Adrenal gland (tissue), 12 donors: ENCODE data around the gene TPM4. TPM values are rescaled to one million over a fixed set of nuclear protein-coding genes. Genes with fewer than 3 reads are reported as not detected.

Experiments used
- DNase-seq, 7 donors: peaks; one replicate each; pipeline ENCODE4 v3.0.0-alpha.2; 2019 to 2020
- H3K27ac ChIP-seq, 5 donors: fragments of 200-600 bp; sonication (generic) in 4 of 5; 1 replicate in 3 of 5; 2 replicates in 2 of 5; pipeline versions ENCODE4 v1.5.1 to v1.8.0; 2016 to 2020; ENCODE audit warnings: mild to moderate bottlenecking in 1 of 5
- H3K27me3 ChIP-seq: fragments of 200-600 bp; 2 replicates; pipeline ENCODE4 v1.8.0; 2021
- H3K36me3 ChIP-seq, 2 donors: fragments of 200-600 bp; replicated peaks in 1 of 2; 1 replicate in 1 of 2; 2 replicates in 1 of 2; pipeline versions ENCODE4 v1.5.1 to v1.8.0; 2018 to 2022
- H3K4me1 ChIP-seq, 2 donors: fragments of 200-600 bp; replicated peaks in 1 of 2; 1 replicate in 1 of 2; 2 replicates in 1 of 2; pipeline versions ENCODE4 v1.5.1 to v1.8.0; 2018 to 2021
- H3K4me3 ChIP-seq, 4 donors: fragments of 200-600 bp; sonication (generic) in 3 of 4; one replicate each; pipeline ENCODE4 v1.5.1; 2016 to 2018
- H3K9me3 ChIP-seq, 3 donors: fragments of 200-600 bp; sonication (generic) in 1 of 3; replicated peaks in 1 of 3; 1 replicate in 2 of 3; 2 replicates in 1 of 3; pipeline versions ENCODE4 v1.5.1 to v1.8.0; 2016 to 2021
- POLR2A ChIP-seq, 2 donors: fragments of 450-650 bp; IDR thresholded peaks; one replicate each; pipeline ENCODE4 v1.6.1; 2017; ENCODE audit warnings: antibody characterized with exemption in 2 of 2, mild to moderate bottlenecking in 2 of 2, moderate library complexity in 1 of 2
- WGBS, 4 donors: extraction: QIAGEN DNeasy Blood & Tissue Kit in 2 of 4; methylation state at CpG; one replicate each; pipeline versions ENCODE4 v1.1.5 to v1.1.7; 2013 to 2017; 5-methylcytosine and 5-hydroxymethylcytosine counted together
- intact Hi-C, 2 donors: fragments of 100-400 bp; cut with DNase I; formaldehyde crosslinking; loops; one replicate each; pipeline versions ENCODE4 v1.14.1 to v1.15.0; 2022 to 2023
- polyA plus RNA-seq, 3 donors: library from polyadenylated mRNA; stranded (reverse); fragments of 200-250 nt in 2 of 3; fragments of 350-450 nt in 1 of 3; fragmentation: Illumina TruSeq in 1 of 3; extraction: RNeasy Lipid Tissue Mini Kit (QIAGEN cat#74804) in 1 of 3; gene quantifications; one replicate each; pipeline ENCODE4 v1.2.3, GENCODE V29; 2013 to 2014
- total RNA-seq, 9 donors: library from RNA; depleted of rRNA in 4 of 9; stranded (reverse); fragments of >200 nt in 4 of 9; fragments of 120-200 nt in 1 of 9; fragmentation: NEBNext Ultra II Directional in 1 of 9; extraction: Animal tissue kit (Norgen Biotek cat#: 25700) in 1 of 9; gene quantifications; one replicate each; pipeline versions ENCODE4 v1.1.0 to v1.2.4, GENCODE V29; 2013 to 2023
- TF ChIP-seq, protein P1 (sequence below), 6 experiments: fragments of 450-650 bp in 4 of 6; fragments of 200-600 bp in 2 of 6; sonication (generic) in 1 of 6; IDR thresholded peaks; 1 replicate in 5 of 6; 2 replicates in 1 of 6; pipeline versions ENCODE4 v1.5.1 to v1.8.0; 2016 to 2021; ENCODE audit warnings: antibody characterized with exemption in 6 of 6, mild to moderate bottlenecking in 2 of 6, moderate library complexity in 1 of 6
- donor health status: healthy with polysubstance abuse.
- donor health status: Bipolar disorder and iron deficiency.
- donor health status: DM: yes; HTN: yes; CAD: no.
- donor health status: DM: no; HTN: no; CAD: no.
- donor health status: DM: no; HTN: no; CAD: no.
- donor health status: DM: yes; HTN: yes; CAD: no.

Gene TPM4
- total and polyA plus RNA-seq, 12 donors, result 111 to 294 (median 204) TPM

DNA sequence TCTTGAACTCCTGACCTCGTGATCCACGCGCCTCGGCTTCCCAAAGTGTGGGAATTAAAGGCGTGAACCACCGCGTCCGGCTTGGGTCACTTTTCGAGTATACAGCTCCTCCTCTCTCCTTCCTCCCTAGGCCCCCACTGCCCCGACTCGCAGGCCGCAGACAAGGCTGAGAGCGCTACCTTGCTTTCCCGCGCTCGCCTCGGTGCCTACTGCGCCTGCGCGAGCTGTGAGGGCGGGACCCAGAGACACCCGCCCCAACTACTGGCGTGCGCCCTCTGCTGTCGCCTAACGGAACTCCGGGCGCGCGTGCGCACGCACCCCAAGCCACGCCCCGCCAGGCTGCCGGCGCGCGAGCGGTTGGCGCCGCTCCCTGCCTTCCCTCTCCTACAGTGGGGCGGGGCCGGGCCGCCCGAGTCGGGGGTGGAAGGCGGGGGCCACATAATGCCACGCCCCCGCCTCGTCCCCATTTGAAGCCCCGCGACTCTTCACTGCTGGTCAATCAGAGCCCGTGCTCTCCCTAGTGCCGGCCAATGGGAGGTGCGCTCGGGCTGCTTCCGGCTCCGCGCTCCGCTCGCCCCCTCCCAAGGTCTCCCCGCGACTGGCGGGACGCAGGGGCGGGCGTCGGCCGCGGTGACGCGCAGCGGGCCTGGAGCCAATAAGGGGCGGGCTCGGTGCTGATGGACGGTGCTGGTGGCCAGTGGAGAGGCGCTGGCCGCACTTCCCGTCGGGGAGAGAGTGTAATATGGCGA lies 35.0 kb downstream of the TPM4 start, which contains the start of gene RAB8A:
RAB8A (plus strand) TSS at position 730 of the 749 bp plus-strand sequence; CDS start at position 743, 13 bp downstream.
- intact Hi-C loops, result loop anchor here in 1 of 2 donors (5.0 kb wide), 1 partner anchor 39 kb away; no protein-coding TSS in a partner anchor
- WGBS, 4 donors, result 0 to 1% (median 1%) methylated on average over 17 to 81 of the region's 81 CpGs
- Histone ChIP-seq H3K9me3 (no peaks in the 10 kb centered on the region), H3K27me3 (no peaks in the 10 kb centered on the region), H3K4me1 (peaks cover 15 to 47% of the 10 kb centered on the region in 2 donors), H3K36me3 (no peaks in the 10 kb centered on the region), H3K27ac (peak within 1 kb of the TSS; percentile 79 to 93 (median 89)), H3K4me3 (peak within 1 kb of the TSS; percentile 76 to 97 (median 90))
- TF ChIP-seq, protein P1, sequence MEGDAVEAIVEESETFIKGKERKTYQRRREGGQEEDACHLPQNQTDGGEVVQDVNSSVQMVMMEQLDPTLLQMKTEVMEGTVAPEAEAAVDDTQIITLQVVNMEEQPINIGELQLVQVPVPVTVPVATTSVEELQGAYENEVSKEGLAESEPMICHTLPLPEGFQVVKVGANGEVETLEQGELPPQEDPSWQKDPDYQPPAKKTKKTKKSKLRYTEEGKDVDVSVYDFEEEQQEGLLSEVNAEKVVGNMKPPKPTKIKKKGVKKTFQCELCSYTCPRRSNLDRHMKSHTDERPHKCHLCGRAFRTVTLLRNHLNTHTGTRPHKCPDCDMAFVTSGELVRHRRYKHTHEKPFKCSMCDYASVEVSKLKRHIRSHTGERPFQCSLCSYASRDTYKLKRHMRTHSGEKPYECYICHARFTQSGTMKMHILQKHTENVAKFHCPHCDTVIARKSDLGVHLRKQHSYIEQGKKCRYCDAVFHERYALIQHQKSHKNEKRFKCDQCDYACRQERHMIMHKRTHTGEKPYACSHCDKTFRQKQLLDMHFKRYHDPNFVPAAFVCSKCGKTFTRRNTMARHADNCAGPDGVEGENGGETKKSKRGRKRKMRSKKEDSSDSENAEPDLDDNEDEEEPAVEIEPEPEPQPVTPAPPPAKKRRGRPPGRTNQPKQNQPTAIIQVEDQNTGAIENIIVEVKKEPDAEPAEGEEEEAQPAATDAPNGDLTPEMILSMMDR (IDR thresholded peaks at IDR 0.05), result peak; percentile 84 to 100 (median 96)
- no peak for TF ChIP-seq POLR2A (IDR thresholded peaks at IDR 0.05)
- DNase-seq, result peak; percentile 99

DNA sequence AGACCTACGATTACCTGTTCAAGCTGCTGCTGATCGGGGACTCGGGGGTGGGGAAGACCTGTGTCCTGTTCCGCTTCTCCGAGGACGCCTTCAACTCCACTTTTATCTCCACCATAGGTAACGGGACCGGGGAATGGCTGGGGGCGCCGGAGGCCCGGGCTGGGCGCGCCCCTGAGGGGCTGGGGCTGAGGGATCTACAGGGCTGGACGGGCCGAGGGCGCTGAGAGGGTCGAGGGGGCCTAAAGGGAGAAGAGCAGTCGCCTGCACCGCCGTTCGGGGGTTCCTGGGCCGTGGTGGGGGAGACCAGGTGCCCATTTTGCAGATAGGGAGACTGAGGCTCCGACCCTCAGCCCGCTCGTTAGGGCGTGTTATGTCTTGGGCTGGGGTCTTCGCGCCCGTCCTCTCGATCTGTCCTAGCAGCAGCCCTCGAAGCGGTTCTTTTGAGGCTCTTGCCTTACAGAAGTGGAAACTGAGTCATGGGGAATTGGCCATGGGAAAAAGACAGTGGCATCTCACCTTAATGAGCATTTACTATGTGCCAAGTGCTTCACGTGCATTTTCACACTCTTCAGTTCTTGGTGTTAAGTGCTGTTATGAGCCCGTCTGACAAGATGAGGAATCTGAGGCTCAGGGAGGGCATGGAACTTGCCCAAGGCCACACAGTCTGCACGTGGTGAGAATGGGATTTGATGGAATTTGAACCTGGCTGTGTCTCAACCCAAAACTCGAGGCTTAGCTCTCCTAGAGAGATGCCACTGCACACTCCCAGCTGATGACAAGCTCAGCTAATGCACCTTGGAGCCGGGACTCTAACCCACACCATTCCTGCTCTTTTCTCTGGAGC lies 35.8 kb downstream of the TPM4 start:
- Histone ChIP-seq H3K9me3 (no peaks in the 10 kb centered on the region), H3K4me3 (peak overlapping the region; percentile 76 to 97 (median 90)), H3K27me3 (no peaks in the 10 kb centered on the region), H3K36me3 (no peaks in the 10 kb centered on the region), H3K27ac (peak overlapping the region; percentile 79 to 93 (median 89)), H3K4me1 (peaks cover 15 to 50% of the 10 kb centered on the region in 2 donors)
- 1 to 11% (median 2%) methylated on average over 3 to 37 of the region's 37 CpGs for WGBS, 4 donors
- intact Hi-C loops, result loop anchor here in 1 of 2 donors (5.0 kb wide), 1 partner anchor 40 kb away; no protein-coding TSS in a partner anchor
- TF ChIP-seq POLR2A (IDR thresholded peaks at IDR 0.05), result peak in 1 of 2 donors; percentile 56
- TF ChIP-seq, protein P1 (IDR thresholded peaks at IDR 0.05), result no peak
- peak in 5 of 7 donors; percentile 49 to 61 (median 54) for DNase-seq

DNA sequence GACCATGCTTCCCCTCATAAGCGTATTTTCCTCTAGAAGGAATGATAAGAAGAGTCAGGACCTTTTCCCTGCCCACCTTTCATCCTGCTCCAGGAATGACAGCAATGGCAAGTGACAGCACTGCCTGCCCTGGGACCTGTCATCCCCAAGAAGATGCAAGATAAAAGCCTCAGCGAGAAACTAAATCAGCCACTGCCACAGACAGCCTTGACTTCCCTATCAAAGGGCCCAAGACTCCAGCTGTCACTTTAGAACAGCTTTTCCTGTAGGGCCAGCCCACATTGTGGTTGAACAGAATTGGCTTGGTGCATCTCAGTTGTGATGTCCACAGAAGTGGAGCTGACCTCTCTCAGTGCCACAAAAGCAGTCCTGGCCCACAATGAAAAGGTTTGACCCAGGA lies 36.5 kb downstream of the TPM4 start:
- intact Hi-C loops, result loop anchor here in 1 of 2 donors (5.0 kb wide), 1 partner anchor 40 kb away; no protein-coding TSS in a partner anchor
- peak overlapping the region in 1 of 4 donors; percentile 76 for H3K4me3 ChIP-seq
- peak overlapping the region in 2 of 5 donors; percentile 89 to 92 for H3K27ac ChIP-seq
- no peaks in the 10 kb centered on the region for H3K27me3 ChIP-seq
- TF ChIP-seq, protein P1 (IDR thresholded peaks at IDR 0.05), result no peak
- TF ChIP-seq POLR2A (IDR thresholded peaks at IDR 0.05), result no peak
- no peaks in the 10 kb centered on the region for H3K9me3 ChIP-seq
- H3K36me3 ChIP-seq, result no peaks in the 10 kb centered on the region
- peak in 4 of 7 donors; percentile 33 to 64 (median 43) for DNase-seq
- H3K4me1 ChIP-seq, result peaks cover 15 to 51% of the 10 kb centered on the region in 2 donors
- WGBS, 4 donors, result 14 to 22% (median 21%) methylated on average over 2 of the region's 2 CpGs

DNA sequence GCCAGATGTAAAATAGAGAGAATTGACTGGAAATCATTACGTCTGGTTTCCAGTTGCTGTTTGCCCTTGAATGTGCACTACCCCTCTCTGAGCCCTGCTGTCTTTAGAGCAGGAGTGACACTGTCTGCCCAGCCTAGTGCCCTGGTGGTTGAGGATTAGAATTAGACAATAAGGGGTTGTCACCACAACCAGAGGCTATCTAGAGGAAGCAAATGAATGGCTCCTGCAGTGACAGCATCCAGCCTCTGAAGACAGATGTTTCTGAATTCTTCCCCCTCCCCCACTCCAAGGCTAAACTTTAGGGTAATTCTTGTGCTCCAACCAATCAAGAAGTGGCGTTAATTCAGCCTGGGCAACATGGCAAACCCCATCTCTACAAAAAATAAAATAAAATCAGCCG lies 37.4 kb downstream of the TPM4 start:
- intact Hi-C loops, result loop anchor here in 1 of 2 donors (5.0 kb wide), 1 partner anchor 41 kb away; no protein-coding TSS in a partner anchor
- no peak for DNase-seq
- 79 to 90% (median 86%) methylated on average over 3 of the region's 3 CpGs for WGBS, 4 donors
- H3K36me3 ChIP-seq, result peaks cover 0 to 9% of the 10 kb centered on the region in 2 donors
- H3K9me3 ChIP-seq, result no peaks in the 10 kb centered on the region
- TF ChIP-seq POLR2A (IDR thresholded peaks at IDR 0.05), result no peak
- TF ChIP-seq, protein P1 (IDR thresholded peaks at IDR 0.05), result no peak
- H3K27ac ChIP-seq, result no peak overlapping the region
- H3K4me1 ChIP-seq, result peaks cover 15 to 56% of the 10 kb centered on the region in 2 donors
- H3K4me3 ChIP-seq, result no peak overlapping the region
- no peaks in the 10 kb centered on the region for H3K27me3 ChIP-seq
